K562 treated with DMSO at 1 percent for 12 hours (cell line): ENCODE results near the gene CEP295NL. TPM values are rescaled to one million over a fixed set of nuclear protein-coding genes. Genes with fewer than 3 reads are reported as not detected.

Experiments
- total RNA-seq: library from RNA; unstranded; fragments of 300-600 nt; gene quantifications from 2 replicates; pipeline ENCODE4 v1.2.3, GENCODE V29; 2022; ENCODE audit not compliant: insufficient read depth

Gene CEP295NL
- total RNA-seq: not detected in 2 replicates

GRCh38 chr17:78903101-78903779 lies at the start of gene CEP295NL:
CEP295NL (minus strand) TSS chr17:78903201; CDS start chr17:78901828, 1,373 bp downstream.

GRCh38 chr17:78925234-78925633 lies 22.2 kb upstream of the CEP295NL start, which contains the start of gene TIMP2:
TIMP2 (minus strand) TSS chr17:78925387; CDS start chr17:78925088, 299 bp downstream.

GRCh38 chr17:78840780-78841611 lies 62.0 kb downstream of the CEP295NL start, which contains the start of gene USP36:
USP36 (minus strand) TSS chr17:78840814; CDS start chr17:78836363, 4,451 bp downstream.

Other genes starting within 250 kb of the CEP295NL start
- 25.0 and 38.3 TPM in 2 replicates for gene CYTH1, start 120.9 kb downstream of the CEP295NL start, total RNA-seq
- 15.4 and 23.1 TPM in 2 replicates for gene USP36, start 62.4 kb downstream of the CEP295NL start, total RNA-seq
- gene TIMP2, start 22.2 kb upstream of the CEP295NL start, total RNA-seq: not detected in 2 replicates
- gene LGALS3BP, start 76.7 kb upstream of the CEP295NL start, total RNA-seq: 65.3 and 75.1 TPM in 2 replicates
- gene CANT1, start 106.6 kb upstream of the CEP295NL start, total RNA-seq: 40.4 and 72.2 TPM in 2 replicates
- not detected in 2 replicates for gene C1QTNF1, start 121.0 kb upstream of the CEP295NL start, total RNA-seq
- gene ENGASE, start 171.6 kb upstream of the CEP295NL start, total RNA-seq: 8.4 and 19.3 TPM in 2 replicates